GM10847 (cell line): ENCODE data around the gene SLC6A1.

ENCODE experiments used
- POLR2A ChIP-seq: IDR thresholded peaks from 2 replicates; pipeline ENCODE4 v1.6.1; 2011; ENCODE audit not compliant: insufficient read length; ENCODE audit errors: extremely low read depth

The SLC6A1 gene

GRCh38 chr3:10960255-10960654, 32.3 kb upstream of the SLC6A1 start:
- no peak for TF ChIP-seq POLR2A

- TF ChIP-seq POLR2A: no peak
Observed at GRCh38 chr3:10961921-10962320, 30.6 kb upstream of the SLC6A1 start.

GRCh38 chr3:10962481-10963036, 30.0 kb upstream of the SLC6A1 start:
- TF ChIP-seq POLR2A: no peak

- no peak for TF ChIP-seq POLR2A
Observed at GRCh38 chr3:10964537-10965167, 27.9 kb upstream of the SLC6A1 start.

- no peak for TF ChIP-seq POLR2A
Observed at GRCh38 chr3:10968401-10968800, 24.1 kb upstream of the SLC6A1 start.

GRCh38 chr3:10970306-10970960, 22.1 kb upstream of the SLC6A1 start:
- TF ChIP-seq POLR2A: no peak

GRCh38 chr3:10972072-10972782, 20.3 kb upstream of the SLC6A1 start:
- TF ChIP-seq POLR2A: no peak

GRCh38 chr3:10973046-10973595, 19.4 kb upstream of the SLC6A1 start:
- TF ChIP-seq POLR2A: no peak

- no peak for TF ChIP-seq POLR2A
Observed at GRCh38 chr3:10974131-10974530, 18.4 kb upstream of the SLC6A1 start.

- no peak for TF ChIP-seq POLR2A
Observed at GRCh38 chr3:10974746-10975375, 17.7 kb upstream of the SLC6A1 start.

GRCh38 chr3:10975695-10976234, 16.8 kb upstream of the SLC6A1 start:
- no peak for TF ChIP-seq POLR2A

- TF ChIP-seq POLR2A: no peak
Observed at GRCh38 chr3:10976770-10977169, 15.8 kb upstream of the SLC6A1 start.

- TF ChIP-seq POLR2A: no peak
Observed at GRCh38 chr3:10977892-10978510, 14.5 kb upstream of the SLC6A1 start.

GRCh38 chr3:10978956-10979355, 13.6 kb upstream of the SLC6A1 start:
- no peak for TF ChIP-seq POLR2A

GRCh38 chr3:10980312-10980711, 12.2 kb upstream of the SLC6A1 start:
- TF ChIP-seq POLR2A: no peak
